GM18499 (cell line): Measurements from ENCODE around the gene CLSTN1.
"Not testable (repeated sequence)": the region's sequence is repeated elsewhere in the genome, so short reads cannot be mapped to it uniquely, and the experiment has no call there.

Source experiments
- ATAC-seq: cut with Tn5 transposase; IDR thresholded peaks from one replicate; pipeline ENCODE4 v1.9.1; 2021; ENCODE audit warnings: moderate number of reproducible peaks; ENCODE audit not compliant: insufficient read depth, unreplicated experiment

Gene CLSTN1

GRCh38 chr1:9805006-9805508, 18.7 kb downstream of the CLSTN1 start:
- no peak for ATAC-seq

- not testable (repeated sequence) for ATAC-seq
These were observed 20.5 kb downstream of the CLSTN1 start for GRCh38 chr1:9803003-9803918.

- no peak for ATAC-seq
These were observed 21.9 kb downstream of the CLSTN1 start for GRCh38 chr1:9801909-9802308.

GRCh38 chr1:9798236-9799130, 25.3 kb downstream of the CLSTN1 start:
- no peak for ATAC-seq

GRCh38 chr1:9797049-9797448, 26.7 kb downstream of the CLSTN1 start:
- no peak for ATAC-seq

- no peak for ATAC-seq
These were observed 29.7 kb downstream of the CLSTN1 start for GRCh38 chr1:9794081-9794480.

- ATAC-seq: no peak
These were observed 30.5 kb downstream of the CLSTN1 start for GRCh38 chr1:9793291-9793690.

GRCh38 chr1:9792156-9793042, 31.4 kb downstream of the CLSTN1 start:
- no peak for ATAC-seq

GRCh38 chr1:9789700-9790099, 34.1 kb downstream of the CLSTN1 start:
- not testable (repeated sequence) for ATAC-seq

GRCh38 chr1:9787702-9788101, 36.1 kb downstream of the CLSTN1 start:
- no peak for ATAC-seq

- ATAC-seq: no peak
These were observed 38.4 kb downstream of the CLSTN1 start for GRCh38 chr1:9785406-9785805.

- ATAC-seq: no peak
These were observed 39.1 kb downstream of the CLSTN1 start for GRCh38 chr1:9784508-9785133.

- ATAC-seq: no peak
These were observed 40.9 kb downstream of the CLSTN1 start for GRCh38 chr1:9782897-9783296.

- no peak for ATAC-seq
These were observed 41.5 kb downstream of the CLSTN1 start for GRCh38 chr1:9782116-9782751.

GRCh38 chr1:9780554-9781110, 43.1 kb downstream of the CLSTN1 start:
- no peak for ATAC-seq

- ATAC-seq: no peak
These were observed 44.9 kb downstream of the CLSTN1 start for GRCh38 chr1:9778905-9779304.

GRCh38 chr1:9776685-9777084, 47.1 kb downstream of the CLSTN1 start:
- no peak for ATAC-seq

- no peak for ATAC-seq
These were observed 48.8 kb downstream of the CLSTN1 start for GRCh38 chr1:9774712-9775679.
